ENCODE results near the gene MAPK8IP2. TPM values are rescaled to one million over a fixed set of nuclear protein-coding genes. Genes with fewer than 3 reads are reported as not detected.

The MAPK8IP2 gene
- polyA plus RNA-seq, 1 donor (not counting 4 experiments of a cell fraction or from before 2014, with no cell fraction given): 0.29 TPM

DNA sequence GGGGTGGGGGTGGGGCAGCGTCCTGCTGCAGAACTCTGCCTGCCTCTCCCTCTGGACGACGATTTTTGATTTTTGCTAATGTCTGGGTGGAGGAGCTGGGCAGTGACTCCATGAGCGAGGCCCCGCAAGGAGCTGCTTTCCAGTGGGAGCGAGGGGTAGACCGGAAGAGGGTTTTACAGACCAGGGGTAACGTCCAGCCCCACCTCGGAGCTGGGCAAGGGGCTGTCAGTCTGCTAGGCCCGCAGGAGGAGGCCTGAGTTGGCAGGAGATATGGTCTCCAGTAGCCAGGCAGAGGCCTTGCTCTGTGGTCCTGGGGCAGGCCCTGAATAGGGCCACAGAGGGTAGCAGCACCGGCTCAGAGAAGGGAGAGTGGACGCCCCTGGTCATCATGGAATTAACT is 9.0 kb downstream of the MAPK8IP2 start:
- no peaks in the 10 kb centered on the region for H4K20me1 ChIP-seq (ENCODE audit: control insufficient read depth, extremely low read depth, insufficient read depth, low read length)
- no peaks in the 10 kb centered on the region for H3K9me1 ChIP-seq (ENCODE audit: control insufficient read depth, extremely low read depth, insufficient read depth, low read length)
- TF ChIP-seq, protein P1, sequence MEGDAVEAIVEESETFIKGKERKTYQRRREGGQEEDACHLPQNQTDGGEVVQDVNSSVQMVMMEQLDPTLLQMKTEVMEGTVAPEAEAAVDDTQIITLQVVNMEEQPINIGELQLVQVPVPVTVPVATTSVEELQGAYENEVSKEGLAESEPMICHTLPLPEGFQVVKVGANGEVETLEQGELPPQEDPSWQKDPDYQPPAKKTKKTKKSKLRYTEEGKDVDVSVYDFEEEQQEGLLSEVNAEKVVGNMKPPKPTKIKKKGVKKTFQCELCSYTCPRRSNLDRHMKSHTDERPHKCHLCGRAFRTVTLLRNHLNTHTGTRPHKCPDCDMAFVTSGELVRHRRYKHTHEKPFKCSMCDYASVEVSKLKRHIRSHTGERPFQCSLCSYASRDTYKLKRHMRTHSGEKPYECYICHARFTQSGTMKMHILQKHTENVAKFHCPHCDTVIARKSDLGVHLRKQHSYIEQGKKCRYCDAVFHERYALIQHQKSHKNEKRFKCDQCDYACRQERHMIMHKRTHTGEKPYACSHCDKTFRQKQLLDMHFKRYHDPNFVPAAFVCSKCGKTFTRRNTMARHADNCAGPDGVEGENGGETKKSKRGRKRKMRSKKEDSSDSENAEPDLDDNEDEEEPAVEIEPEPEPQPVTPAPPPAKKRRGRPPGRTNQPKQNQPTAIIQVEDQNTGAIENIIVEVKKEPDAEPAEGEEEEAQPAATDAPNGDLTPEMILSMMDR (optimal IDR thresholded peaks at IDR 0.05 in 1 of 3, IDR thresholded peaks at IDR 0.05 in 1 of 3, conservative IDR thresholded peaks at IDR 0.05 in 1 of 3; ENCODE audit: extremely low read depth in 1 of 3, insufficient read depth in 2 of 3, low read length in 3 of 3): no peak
- TF ChIP-seq EZH2 (IDR thresholded peaks at IDR 0.05; ENCODE audit: low read length): no peak
- no peak overlapping the region for H3K27ac ChIP-seq (ENCODE audit: control insufficient read depth, insufficient read depth, low read length)
- DNase-seq (ENCODE audit: low read depth, low spot score) (no peak), FAIRE-seq (no peak)
- H3K4me3 ChIP-seq (ENCODE audit: control insufficient read depth in 2 of 3, extremely low read depth in 1 of 3, insufficient read depth in 2 of 3, low read depth in 1 of 3, low read length in 3 of 3): no peak overlapping the region
- dilution Hi-C loops (cut with MboI; ENCODE audit: extremely low pct_ligation_motif_present, low sequenced_read_pairs): no loop called here
- H2AFZ ChIP-seq (ENCODE audit: control insufficient read depth, low read length): no peak overlapping the region
- H3K9me3 ChIP-seq (ENCODE audit: control insufficient read depth, low read depth, low read length): no peaks in the 10 kb centered on the region
- no peaks in the 10 kb centered on the region for H3K79me2 ChIP-seq (ENCODE audit: control insufficient read depth, insufficient read depth, low read length)
- no peak overlapping the region for H3K9ac ChIP-seq (ENCODE audit: control insufficient read depth, extremely low read depth, insufficient read depth, low read length)
- H3K36me3 ChIP-seq (ENCODE audit: control insufficient read depth in 2 of 2, extremely low read depth in 1 of 2, insufficient read depth in 2 of 2, low read length in 2 of 2): no peaks in the 10 kb centered on the region
- H3K4me2 ChIP-seq (ENCODE audit: control insufficient read depth, extremely low read depth, insufficient read depth, low read depth, low read length): no peak overlapping the region
- H3K27me3 ChIP-seq (ENCODE audit: control insufficient read depth, extremely low read depth, insufficient read depth, low read length): peaks cover 18% of the 10 kb centered on the region
- H3K4me1 ChIP-seq (ENCODE audit: control insufficient read depth, extremely low read depth, insufficient read depth, low read length): peaks cover 2% of the 10 kb centered on the region

DNA sequence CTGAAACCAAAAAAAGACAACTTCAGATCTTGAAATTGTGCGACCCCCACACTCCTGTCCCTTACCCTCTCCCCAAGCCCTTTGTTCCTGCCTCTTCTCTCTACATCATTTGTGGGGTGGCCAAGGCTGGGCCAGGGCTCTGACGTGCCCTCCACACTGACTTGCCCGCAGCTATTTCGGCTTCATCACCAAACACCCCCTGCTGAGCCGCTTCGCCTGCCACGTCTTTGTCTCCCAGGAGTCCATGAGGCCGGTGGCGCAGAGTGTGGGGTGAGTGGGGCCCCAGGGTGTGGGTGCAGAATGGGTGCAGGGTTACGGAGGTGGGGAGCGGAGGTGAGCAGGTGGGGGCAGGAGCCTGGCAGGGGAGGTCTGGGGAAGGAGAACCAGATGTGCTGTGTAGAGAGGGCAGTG is 9.5 kb downstream of the MAPK8IP2 start:
- H3K9me3 ChIP-seq (ENCODE audit: control insufficient read depth, low read depth, low read length): no peaks in the 10 kb centered on the region
- no peak overlapping the region for H3K4me3 ChIP-seq (ENCODE audit: control insufficient read depth in 2 of 3, extremely low read depth in 1 of 3, insufficient read depth in 2 of 3, low read depth in 1 of 3, low read length in 3 of 3)
- FAIRE-seq: no peak
- no peak overlapping the region for H3K9ac ChIP-seq (ENCODE audit: control insufficient read depth, extremely low read depth, insufficient read depth, low read length)
- H3K79me2 ChIP-seq (ENCODE audit: control insufficient read depth, insufficient read depth, low read length): no peaks in the 10 kb centered on the region
- peaks cover 13% of the 10 kb centered on the region for H3K27me3 ChIP-seq (ENCODE audit: control insufficient read depth, extremely low read depth, insufficient read depth, low read length)
- dilution Hi-C loops (cut with MboI; ENCODE audit: extremely low pct_ligation_motif_present, low sequenced_read_pairs): no loop called here
- no peak overlapping the region for H2AFZ ChIP-seq (ENCODE audit: control insufficient read depth, low read length)
- no peak for DNase-seq (ENCODE audit: low read depth, low spot score)
- peaks cover 2% of the 10 kb centered on the region for H3K4me1 ChIP-seq (ENCODE audit: control insufficient read depth, extremely low read depth, insufficient read depth, low read length)
- no peak for TF ChIP-seq EZH2 (IDR thresholded peaks at IDR 0.05; ENCODE audit: low read length)
- TF ChIP-seq, protein P1 (optimal IDR thresholded peaks at IDR 0.05 in 1 of 3, IDR thresholded peaks at IDR 0.05 in 1 of 3, conservative IDR thresholded peaks at IDR 0.05 in 1 of 3; ENCODE audit: extremely low read depth in 1 of 3, insufficient read depth in 2 of 3, low read length in 3 of 3): no peak
- no peaks in the 10 kb centered on the region for H4K20me1 ChIP-seq (ENCODE audit: control insufficient read depth, extremely low read depth, insufficient read depth, low read length)
- no peaks in the 10 kb centered on the region for H3K9me1 ChIP-seq (ENCODE audit: control insufficient read depth, extremely low read depth, insufficient read depth, low read length)
- H3K36me3 ChIP-seq (ENCODE audit: control insufficient read depth in 2 of 2, extremely low read depth in 1 of 2, insufficient read depth in 2 of 2, low read length in 2 of 2): no peaks in the 10 kb centered on the region
- H3K4me2 ChIP-seq (ENCODE audit: control insufficient read depth, extremely low read depth, insufficient read depth, low read depth, low read length): no peak overlapping the region
- no peak overlapping the region for H3K27ac ChIP-seq (ENCODE audit: control insufficient read depth, insufficient read depth, low read length)

Measured in keratinocyte (primary cell).